Activated CD4-positive, alpha-beta T cell treated with anti-CD3 and anti-CD28 coated beads, Interleukin-10, Interleukin-2, amounts not matched to agents 100 ng/mL and 50 ng/mL, durations not matched to agents 16 hours and 8 hours (primary cell): ENCODE measurements around the gene PDCL2.
"Not testable (repeated sequence)": the region's sequence is repeated elsewhere in the genome, so short reads cannot be mapped to it uniquely, and the experiment has no call there.

Source experiments
- DNase-seq: peaks from one replicate; pipeline ENCODE4 v3.0.0-alpha.2; 2020

PDCL2 gene, protein sequence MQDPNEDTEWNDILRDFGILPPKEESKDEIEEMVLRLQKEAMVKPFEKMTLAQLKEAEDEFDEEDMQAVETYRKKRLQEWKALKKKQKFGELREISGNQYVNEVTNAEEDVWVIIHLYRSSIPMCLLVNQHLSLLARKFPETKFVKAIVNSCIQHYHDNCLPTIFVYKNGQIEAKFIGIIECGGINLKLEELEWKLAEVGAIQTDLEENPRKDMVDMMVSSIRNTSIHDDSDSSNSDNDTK

DNA sequence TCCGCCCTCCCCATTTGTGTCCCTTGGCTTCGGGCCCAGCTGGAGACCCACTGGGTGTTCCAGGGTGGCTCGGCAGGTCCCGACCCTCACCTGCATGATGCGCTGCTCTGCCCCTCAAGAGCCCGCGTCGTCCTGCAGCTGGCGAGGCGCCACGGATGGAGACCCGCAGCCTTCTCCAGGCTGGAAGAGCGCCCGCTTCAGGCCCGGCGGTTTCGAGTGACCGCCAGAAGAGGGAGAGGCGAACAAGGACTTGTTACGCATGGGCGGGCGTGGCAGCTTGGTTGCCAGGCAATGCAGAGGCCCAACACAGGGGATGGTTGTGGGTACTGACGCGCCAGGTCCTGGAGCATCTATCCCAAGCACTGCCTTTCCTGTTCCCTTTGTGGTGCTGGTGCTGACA, at the start of gene PDCL2:
PDCL2 (minus strand) TSS at position 232 of the 400 bp plus-strand sequence; CDS start at position 96, 136 bp downstream.
- DNase-seq: no peak

DNA sequence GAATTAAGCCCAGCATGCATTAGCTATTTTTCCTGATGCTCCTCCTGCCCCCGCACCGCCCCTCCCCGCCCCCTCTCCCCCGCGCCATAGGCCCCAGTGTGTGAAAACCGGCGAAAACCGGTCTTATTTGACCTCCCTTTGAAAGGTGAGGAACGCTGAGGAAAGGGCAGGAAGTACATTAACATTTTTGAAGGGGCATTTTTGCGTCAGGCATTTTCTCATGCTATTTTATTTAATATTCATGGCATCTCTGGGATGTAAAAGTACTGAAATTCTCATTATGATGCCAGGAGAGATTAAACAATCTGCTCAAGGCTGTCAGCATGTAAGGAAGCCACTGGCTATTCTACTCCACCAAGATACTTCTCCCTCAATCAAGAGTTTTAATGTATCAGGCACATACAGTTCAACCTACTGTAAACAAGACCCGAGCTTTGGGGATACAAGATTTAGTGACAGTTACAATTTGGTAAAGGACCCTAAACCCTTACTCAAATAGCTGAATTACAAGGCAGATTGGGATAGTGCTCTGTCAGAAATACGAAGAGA, 45.3 kb upstream of the PDCL2 start:
- DNase-seq: no peak

DNA sequence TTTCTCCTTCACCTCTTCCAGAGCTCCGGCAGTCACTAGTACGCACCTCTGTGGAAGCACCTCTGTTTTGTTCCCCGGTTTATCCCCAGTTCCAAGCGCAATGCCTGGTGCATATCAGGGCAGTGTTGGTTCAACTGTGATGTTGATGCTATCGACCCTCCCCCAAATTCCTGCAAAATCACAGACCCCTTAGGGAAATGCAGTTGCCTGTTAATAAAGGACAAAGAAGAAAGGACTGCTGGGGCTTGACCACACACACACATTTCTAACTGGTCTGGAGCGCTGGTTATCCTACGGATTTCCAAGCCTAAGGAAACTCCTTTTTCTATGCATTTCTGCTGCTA, 44.6 kb upstream of the PDCL2 start:
- no peak for DNase-seq

DNA sequence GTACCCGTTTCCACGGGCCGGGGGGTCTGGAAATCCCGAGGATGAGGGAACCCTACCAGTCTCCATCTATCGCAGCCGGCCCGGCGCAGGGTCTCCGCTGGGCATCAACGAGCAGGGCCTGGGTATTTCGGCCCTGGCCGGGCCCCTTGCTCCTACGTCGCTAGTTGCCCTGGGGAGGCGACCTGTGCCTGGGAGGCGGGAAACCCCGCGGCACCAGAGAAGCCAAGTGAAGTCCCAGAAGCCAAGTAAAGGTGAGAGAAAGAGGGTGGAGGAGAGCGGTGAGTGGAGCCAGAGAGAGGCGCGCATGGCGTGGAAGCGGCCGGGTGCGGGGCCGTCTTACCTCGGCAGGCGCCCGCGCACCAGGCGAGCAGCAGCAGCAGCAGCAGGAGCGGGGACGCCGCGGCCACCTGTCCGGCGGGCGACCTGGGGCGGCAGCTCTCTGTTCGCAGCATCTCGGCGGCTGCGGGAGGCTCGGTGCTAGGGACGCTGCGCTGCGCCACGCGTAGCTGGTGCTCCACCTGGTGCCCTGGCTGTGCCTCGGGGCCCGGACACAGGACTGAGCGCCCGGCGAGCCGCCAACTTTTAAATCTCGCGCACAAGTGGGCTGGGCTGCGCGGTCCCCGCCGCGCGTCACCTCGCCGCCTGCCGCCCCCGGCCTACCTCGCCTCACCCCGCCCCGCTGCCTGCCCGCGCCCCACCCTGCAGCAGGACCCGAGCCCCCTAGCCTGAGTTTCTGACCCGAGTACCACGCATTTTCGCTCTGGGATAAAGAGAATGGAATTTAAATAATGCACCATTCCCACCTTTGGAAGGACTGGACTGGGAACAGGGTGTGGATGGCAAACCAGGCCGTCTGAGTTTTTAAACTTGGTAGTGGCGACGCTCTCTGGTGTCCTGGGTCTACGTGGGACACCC, 44.0 kb upstream of the PDCL2 start, which contains the start of gene NMU:
NMU (minus strand) TSS at position 558 of the 915 bp plus-strand sequence; CDS start at position 452, 106 bp downstream.
- peak; percentile 49 for DNase-seq

DNA sequence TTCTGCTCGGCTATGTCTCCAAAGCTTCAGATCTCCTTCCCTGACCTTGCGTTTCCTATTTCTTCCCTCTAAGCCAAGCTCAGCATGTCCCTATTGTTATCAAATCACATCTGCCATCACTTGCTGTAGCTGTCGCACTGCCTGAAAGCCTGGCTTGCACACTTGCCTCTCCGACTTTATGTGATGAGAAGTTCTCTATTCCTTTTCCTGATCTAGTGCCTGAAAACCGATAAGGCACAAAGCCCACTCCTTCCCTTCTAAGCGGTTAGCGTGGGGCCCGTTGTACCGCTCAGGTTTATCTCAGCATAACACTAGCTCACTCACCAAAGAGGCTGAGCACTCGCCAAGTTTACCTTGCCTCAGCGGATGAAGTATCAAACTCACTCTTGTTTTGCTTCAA, 43.2 kb upstream of the PDCL2 start:
- DNase-seq: no peak

DNA sequence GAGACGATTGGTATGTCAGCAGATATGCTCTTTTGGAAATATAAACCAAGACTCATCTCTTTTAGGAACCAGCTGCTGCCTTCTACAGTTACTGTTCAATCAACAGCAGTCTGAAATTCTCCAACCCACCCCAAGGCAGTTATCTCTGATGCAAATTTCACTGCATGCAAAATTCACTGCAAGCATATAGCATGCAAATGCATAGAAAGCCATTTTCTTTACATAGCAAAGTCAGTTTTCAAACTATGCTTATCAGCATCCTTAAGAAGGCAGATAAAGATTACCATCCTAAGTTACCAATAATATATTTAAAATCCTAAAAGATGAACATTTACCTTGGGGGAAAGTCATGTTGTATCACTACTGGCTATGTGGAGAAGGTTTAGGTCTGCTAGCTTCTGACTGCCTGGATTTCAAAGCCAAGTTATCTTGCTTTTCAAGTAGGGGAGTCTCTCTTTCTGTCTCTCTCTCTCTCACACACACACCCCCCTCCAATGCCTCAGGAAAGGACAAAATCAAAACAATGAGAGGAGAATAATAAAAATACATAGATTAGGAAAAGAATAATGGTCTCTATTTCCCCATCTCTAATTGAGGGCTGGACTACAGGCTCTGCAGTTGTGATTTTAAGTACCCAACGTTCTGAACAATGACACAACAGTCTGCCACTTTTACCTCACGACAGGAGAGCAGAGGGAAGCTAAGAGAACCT, 42.5 kb upstream of the PDCL2 start:
- no peak for DNase-seq

DNA sequence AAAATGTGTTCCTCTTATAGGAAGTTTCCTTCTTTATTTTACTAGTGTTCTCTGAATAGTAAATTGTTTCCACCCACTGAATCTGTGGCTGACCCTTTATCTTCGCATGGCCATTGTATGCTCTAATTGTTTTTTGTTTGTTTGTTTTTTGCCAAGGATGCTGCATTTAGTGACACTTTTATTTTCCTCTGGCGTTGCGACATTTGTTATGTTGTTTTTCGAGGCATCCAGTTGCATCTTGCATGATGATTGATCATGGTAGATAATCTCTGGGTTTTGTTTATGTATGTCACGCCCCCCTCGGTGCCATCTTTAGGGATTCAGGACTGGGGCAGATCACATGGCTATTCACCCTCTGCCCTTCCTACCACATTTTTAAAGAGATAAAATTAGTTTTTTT, 41.9 kb upstream of the PDCL2 start:
- DNase-seq: no peak

DNA sequence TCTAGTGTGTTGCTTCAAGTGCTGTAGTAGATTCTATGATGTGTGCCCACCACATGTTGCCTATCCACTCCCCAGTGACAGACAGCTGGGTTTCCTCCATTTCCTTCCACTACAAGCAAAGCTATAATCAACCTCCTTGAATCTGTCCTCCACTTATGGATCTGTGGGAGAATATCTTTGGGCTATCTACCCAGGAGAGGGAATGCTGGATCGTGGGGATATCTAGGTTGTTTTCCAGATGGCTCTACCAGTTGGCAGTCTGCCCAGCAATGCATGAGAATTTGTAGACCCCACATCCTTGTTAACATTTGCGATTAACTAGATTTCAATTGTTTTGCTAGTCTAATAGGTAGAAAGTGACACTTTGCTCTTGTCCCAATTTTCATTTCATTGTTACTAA, 33.8 kb upstream of the PDCL2 start:
- no peak for DNase-seq

DNA sequence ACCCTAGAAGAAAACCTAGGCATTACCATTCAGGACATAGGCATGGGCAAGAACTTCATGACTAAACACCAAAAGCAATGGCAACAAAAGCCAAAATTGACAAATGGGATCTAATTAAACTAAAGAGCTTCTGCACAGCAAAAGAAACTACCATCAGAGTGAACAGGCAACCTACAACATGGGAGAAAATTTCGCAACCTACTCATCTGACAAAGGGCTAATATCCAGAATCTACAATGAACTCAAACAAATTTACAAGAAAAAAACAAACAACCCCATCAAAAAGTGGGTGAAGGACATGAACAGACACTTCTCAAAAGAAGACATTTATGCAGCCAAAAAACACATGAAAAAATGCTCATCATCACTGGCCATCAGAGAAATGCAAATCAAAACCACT, 32.0 kb upstream of the PDCL2 start:
- not testable (repeated sequence) for DNase-seq

DNA sequence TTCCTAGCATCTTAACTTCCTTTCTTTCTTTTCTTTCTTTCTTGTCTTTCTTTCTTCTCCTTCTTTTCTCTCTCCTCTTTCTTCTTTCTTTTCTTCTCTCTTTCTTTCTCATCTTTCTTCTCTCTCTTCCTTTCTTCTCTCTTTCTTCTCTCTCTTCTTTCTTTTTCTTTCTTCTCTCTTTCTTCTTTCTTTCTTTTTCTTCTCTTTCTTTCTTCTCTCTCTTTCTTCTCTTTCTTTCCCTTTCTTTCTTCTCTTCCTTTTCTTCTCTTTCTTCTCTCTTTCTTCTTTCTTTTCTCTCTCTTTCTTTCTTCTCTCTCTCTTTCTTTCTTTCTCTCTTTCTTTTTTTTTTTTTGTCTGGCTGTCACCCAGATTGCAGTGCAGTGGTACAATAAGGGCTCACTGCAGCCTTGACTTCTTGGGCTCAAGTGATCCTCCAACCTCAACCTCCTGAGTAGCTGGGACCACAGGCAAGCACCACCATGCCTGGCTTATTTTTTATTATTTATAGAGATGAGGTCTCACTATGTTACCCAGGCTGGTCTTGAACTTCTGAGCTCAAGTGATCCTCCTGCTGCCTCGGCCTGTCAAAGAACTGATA, 26.6 kb upstream of the PDCL2 start:
- DNase-seq: no peak

DNA sequence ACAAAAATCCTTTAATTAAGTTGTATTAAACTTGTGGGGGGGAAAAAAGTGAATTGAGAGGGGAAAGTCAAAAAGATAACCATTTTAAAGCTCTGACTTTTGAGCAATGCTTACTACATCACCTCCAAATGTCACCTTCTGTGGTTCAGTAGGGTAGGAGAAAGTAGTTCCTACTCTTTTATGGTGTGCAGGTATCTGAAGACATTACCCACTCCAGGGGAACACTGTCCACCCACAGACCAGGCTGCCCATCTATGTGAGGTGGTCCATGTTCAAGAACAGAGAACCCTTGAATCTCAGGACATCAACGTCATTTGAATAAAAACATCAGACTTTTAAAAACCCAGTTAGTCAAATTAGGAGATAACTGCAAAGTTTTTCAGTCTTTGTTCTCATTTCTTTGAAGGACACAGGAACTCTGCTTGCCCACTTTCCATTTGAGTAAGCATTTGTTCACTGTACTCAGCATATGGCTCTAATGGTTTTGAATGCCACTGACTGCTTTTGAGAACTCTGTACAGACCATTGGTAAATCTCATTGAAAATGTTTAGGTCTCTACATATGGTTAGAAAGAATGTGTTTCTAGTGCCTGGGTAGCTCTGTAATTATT, 25.6 kb upstream of the PDCL2 start:
- peak; percentile 63 for DNase-seq

DNA sequence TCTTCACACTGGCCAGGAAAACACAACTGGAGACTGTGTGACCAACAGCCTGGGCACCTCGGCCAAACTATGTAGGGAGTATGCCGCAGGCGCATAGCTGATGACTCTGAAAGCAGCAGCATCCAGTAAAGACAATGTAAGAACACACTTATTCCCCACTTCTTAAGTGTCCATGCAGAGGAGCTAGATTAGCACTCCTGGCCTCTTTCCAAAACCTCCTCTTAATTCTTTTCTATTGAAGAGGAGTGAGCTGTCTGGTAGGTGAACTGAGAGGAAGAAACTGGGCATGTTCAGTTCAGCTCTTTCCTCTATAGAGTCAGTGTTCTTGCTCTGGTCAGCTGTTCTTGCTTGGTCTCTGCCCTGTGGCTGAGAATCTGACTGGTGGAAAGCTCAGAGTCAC, 23.0 kb upstream of the PDCL2 start:
- no peak for DNase-seq

DNA sequence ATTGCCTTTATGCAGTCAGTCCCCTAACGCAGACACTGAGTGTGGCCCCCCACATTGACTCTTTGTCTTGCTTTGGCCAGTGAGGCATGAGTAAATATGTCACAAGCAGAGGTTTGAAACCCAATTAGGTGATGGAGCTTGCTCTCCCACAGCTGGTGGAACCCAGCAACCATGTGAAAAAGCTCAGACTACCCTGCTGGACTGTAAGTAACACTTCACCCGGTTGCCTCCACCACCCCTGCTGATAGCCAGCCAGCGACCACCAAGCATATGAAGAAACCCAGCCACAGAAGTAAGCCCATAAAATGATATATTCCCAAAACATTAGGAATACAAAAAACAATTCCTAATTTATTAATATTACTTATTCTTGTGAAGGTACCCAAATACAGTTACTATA, 21.6 kb upstream of the PDCL2 start:
- DNase-seq: no peak

DNA sequence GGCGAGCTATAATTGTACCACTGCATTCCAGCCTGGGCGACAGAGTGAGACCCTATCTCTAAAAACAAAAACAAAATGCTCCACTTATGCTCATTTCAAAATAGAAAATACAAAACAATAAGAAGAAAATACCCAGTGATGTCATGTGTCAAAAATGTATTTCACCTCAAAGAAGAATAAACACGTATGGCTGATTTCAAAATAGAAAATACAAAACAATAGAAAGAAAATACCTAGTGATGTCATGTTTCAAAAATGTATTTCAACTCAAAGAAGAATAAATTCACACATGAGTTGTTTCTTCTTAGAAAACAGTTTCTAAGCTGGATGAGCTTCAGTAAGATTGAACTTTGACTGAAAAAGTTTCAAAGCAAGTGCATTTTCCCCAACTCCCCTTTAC, 20.3 kb upstream of the PDCL2 start:
- DNase-seq: no peak

DNA sequence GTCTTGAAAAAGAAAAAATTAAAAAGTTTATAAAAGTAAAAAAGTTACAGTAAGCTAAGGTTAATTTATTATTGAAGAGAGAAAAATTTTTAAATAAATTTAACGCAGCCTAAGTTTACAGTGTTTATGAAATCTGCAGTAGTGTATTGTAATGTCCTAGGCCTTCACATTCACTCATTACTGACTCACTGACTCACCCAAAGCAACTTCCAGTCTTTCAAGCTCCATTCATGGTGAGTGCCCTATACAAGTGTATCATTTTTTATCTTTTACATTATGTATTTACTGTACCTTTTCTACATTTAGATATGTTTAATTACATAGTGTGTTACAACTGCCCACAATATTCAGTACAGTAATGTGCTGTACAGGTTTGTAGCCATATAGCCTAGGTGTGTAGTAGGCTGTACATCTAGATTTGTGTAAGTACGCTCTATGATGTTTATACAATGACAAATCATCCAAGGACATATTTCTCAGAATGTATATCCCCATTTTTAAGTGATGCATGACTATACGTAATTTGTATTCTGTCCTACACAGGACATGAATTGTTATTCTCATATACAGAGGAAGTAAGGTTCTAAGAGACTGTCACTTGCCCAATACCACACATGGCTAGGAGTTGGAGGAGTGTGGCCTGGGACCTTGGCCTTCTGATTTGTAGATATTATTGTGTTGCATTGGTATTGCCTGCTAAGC, 19.5 kb upstream of the PDCL2 start:
- DNase-seq: no peak

DNA sequence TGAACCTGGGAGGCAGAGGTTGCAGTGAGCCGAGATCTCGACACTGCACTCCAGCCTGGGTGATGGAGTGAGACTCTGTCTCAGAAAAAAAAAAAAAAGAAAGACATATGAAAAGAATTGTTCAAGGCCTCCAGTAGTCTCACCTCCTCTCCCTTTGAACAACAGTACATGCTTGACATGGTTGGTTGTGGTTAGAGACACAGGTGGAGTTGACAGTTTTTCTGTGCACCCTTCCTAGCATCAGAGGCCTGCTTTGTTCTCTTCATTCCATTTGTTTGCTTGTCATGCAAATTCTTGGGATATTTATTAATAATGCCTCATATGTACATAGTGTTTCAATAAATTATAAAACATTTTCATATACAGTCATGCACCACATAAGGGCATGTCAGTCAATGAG, 18.3 kb upstream of the PDCL2 start:
- no peak for DNase-seq

DNA sequence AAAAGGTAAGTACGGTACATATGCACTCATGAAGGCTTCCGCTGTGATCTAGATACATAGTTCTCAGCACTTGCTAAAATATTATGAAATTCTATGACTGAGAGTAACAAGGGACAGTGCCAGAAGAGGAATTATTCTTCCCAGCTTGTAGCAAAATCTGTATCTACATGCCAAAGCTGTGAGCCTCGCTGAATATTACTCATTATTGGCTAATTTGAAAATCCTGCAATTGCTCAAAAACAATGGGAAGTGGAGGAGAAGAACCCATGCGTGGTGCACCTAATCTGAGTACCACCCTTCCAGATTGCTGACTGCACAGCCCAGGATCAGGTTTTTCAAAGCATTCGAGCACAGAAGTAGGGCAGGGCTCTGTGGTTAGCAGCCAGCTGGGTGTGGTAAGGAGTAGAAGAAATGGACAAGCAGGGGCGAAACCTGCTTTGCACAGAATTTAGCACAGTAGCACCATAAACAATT, 17.4 kb upstream of the PDCL2 start:
- no peak for DNase-seq

DNA sequence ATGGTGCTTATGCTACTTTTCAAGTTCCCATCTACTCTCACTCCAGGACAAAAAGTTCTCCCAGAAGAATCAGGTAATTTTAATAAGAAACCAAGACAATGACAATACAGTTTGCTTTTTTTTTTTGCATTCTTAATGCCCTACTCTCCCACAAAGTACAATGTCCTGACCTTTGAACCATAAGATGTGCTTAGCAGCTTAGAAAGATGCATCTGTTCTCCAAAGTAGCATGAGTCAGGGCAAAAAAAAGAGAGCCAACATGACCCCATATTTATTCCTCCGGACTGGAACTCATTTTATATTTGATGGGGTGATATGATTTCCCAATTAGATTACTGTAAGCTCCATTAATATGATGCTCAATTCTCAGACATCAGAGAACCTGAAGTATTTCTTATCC, 16.5 kb upstream of the PDCL2 start:
- no peak for DNase-seq

DNA sequence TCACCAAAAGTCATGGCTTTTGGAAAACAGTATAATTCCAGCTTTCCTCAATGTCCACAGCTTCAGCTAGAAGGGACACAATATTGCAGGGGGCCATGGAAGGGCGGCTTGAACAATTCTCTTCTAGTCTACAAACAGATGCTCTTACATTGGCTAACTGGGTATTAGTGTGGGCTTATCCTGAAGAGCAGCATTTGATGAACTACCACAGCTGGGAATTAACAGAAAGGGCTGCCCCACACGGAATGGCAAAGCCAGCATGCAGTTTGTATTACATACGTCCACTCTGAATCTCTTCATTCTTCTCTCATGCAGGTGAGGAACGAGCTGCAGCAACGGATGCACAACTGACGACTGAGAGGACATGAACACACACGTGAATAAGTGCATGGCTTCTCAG, 13.0 kb upstream of the PDCL2 start:
- DNase-seq: no peak

DNA sequence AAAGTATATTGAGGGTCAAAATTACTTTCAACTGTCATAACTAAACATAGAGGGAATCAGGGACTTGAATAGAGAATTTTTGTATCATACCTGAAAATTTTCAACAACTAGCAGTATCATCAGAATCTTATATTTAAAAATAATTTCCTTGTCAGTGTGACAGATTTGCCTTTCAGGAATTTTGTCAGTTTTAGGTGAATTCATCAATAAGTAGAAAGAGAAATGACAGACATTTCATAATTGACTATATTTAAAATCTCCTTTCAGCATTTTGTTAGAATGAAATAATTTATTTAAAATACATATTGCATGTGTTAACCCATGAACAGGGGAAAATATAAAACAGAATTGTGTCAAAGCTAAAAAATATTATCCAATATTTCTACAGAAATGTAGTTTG, 8.6 kb upstream of the PDCL2 start:
- DNase-seq: no peak

DNA sequence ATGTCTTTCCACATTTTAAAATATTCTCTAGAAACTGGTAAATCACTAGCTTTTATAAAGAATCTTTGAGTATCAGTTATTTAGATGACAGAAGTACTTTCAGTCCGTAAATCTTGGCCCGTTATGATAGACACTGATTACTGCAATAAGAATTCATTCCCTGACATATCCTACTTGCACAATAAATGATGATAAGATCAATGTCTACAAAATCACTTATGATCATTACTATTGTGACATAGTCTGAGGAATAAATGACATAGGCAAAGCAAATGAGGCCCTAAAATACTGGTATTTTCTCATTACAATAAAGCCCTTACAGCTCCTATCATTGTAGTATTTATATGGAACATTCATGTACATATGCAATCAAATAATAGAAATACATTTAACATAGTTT, 6.6 kb upstream of the PDCL2 start:
- no peak for DNase-seq

DNA sequence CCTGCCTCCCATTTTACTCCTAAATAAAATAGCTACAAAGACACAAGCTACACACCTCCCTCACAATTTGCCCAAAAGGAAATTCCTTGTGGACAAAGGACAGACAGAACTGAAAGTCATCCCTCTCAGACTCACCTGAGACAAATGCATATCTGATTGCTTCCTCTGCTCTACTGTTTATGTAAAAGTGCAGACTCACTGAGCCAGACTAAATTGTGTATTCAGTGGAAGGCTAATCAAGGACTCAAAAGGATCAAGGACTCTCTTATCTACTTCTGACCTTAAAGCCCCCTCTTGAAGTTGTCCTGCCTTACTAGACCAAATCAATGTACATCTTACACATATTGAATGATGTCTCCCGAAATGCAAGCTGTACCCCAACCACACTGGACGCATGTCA, 3.9 kb downstream of the PDCL2 start:
- no peak for DNase-seq
